Glutamatergic neuron (in vitro differentiated cells): ENCODE data around the gene CERCAM. TPM values are rescaled to one million over a fixed set of nuclear protein-coding genes. Genes with fewer than 3 reads are reported as not detected.
"Not testable (repeated sequence)": the region's sequence is repeated elsewhere in the genome, so short reads cannot be mapped to it uniquely, and the experiment has no call there.

Experiments used
- DNase-seq: peaks from one replicate; pipeline ENCODE4 v3.0.0; 2022
- H3K27ac Mint-ChIP-seq: one replicate; pipeline ENCODE4 v1.8.0; 2020; ENCODE audit warnings: mild to moderate bottlenecking, mixed read lengths, inconsistent platforms; ENCODE audit not compliant: unreplicated experiment
- H3K27me3 Mint-ChIP-seq: one replicate; pipeline ENCODE4 v1.8.0; 2020; ENCODE audit warnings: mild to moderate bottlenecking, moderate library complexity, mixed read lengths, inconsistent platforms; ENCODE audit not compliant: unreplicated experiment
- H3K36me3 Mint-ChIP-seq: one replicate; pipeline ENCODE4 v1.8.0; 2020; ENCODE audit warnings: mild to moderate bottlenecking, mixed read lengths, inconsistent platforms; ENCODE audit not compliant: unreplicated experiment
- H3K4me1 Mint-ChIP-seq: one replicate; pipeline ENCODE4 v1.8.0; 2020; ENCODE audit warnings: mild to moderate bottlenecking, low read depth, mixed read lengths, inconsistent platforms; ENCODE audit not compliant: unreplicated experiment
- H3K4me3 Mint-ChIP-seq: one replicate; pipeline ENCODE4 v1.8.0; 2020; ENCODE audit warnings: mild to moderate bottlenecking, mixed read lengths, inconsistent platforms; ENCODE audit not compliant: unreplicated experiment
- H3K9me3 Mint-ChIP-seq: one replicate; pipeline ENCODE4 v1.8.0; 2020; ENCODE audit warnings: mild to moderate bottlenecking, moderate library complexity, mixed read lengths, inconsistent platforms; ENCODE audit not compliant: unreplicated experiment
- total RNA-seq: library from RNA; stranded (reverse); fragmentation: NEBNext Ultra II Directional; extraction: Animal tissue kit (Norgen Biotek cat#: 25700); gene quantifications from one replicate; pipeline ENCODE4 v1.2.1, GENCODE V29; 2021; ENCODE audit not compliant: unreplicated experiment
- TF ChIP-seq, protein P1 (sequence below): fragments of 200-600 bp; sonication (generic); IDR thresholded peaks from one replicate; pipeline ENCODE4 v1.5.0; 2021; ENCODE audit not compliant: partially characterized antibody, unreplicated experiment

The CERCAM gene
- total RNA-seq, 1 donor from 2014 or later = 56.1 TPM

DNA sequence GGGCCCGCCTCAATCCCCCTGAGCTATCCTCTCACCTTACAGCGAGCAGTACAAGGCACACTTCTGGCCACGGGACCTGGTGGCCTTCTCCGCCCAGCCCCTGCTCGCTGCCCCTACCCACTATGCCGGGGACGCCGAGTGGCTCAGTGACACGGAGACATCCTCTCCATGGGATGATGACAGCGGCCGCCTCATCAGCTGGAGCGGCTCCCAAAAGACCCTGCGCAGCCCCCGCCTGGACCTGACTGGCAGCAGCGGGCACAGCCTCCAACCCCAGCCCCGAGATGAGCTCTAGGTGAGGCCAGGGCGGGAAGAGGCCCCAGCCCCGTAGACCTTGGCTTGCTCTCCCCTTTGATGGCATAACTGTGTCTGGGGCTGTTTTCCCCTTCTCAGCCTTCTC lies 15.0 kb downstream of the CERCAM start:
- Mint-ChIP-seq H3K4me1 (peaks cover 13% of the 10 kb centered on the region), H3K27ac (no peak overlapping the region), H3K4me3 (no peak overlapping the region), H3K36me3 (peaks cover 4% of the 10 kb centered on the region), H3K9me3 (no peaks in the 10 kb centered on the region), H3K27me3 (peaks cover 5% of the 10 kb centered on the region)
- no peak for DNase-seq
- TF ChIP-seq, protein P1, sequence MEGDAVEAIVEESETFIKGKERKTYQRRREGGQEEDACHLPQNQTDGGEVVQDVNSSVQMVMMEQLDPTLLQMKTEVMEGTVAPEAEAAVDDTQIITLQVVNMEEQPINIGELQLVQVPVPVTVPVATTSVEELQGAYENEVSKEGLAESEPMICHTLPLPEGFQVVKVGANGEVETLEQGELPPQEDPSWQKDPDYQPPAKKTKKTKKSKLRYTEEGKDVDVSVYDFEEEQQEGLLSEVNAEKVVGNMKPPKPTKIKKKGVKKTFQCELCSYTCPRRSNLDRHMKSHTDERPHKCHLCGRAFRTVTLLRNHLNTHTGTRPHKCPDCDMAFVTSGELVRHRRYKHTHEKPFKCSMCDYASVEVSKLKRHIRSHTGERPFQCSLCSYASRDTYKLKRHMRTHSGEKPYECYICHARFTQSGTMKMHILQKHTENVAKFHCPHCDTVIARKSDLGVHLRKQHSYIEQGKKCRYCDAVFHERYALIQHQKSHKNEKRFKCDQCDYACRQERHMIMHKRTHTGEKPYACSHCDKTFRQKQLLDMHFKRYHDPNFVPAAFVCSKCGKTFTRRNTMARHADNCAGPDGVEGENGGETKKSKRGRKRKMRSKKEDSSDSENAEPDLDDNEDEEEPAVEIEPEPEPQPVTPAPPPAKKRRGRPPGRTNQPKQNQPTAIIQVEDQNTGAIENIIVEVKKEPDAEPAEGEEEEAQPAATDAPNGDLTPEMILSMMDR = no peak

DNA sequence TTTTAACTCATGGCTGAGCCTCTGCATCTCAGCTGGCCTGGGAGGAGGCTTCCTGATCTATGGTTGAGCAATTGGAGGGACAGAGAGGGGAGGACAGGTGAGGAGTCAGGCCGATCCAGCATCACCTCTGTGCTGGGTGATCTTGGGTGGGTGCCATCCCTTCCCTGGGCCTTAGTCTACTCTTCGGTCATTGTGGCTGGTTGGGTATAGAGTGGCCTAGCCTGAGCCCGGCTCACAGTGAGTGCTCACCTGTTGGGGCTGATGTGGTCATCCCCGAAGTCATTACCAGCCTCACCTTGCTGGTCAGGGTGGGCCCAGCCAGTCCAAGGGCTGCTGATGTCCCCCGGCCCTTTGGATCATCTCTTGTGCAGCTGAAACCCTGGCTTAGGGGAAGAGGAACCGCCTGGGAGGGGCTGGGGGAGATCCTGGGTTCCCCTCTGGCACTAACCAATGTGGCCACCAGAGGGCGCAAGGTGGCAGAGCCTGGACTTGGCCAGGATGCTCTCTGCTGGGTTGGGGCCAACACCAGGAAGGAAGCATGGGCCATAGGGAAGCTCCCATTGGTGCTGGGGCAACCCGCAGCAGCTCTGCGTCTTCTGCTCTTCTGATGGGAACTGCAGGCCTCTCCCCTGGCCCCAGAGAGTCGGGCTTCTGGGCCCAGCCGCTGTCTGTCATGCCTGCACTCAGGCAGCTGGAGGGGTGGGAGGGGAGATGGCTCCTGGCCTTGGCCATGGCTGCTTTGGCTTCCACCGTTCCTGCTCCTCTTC lies 17.9 kb downstream of the CERCAM start:
- H3K27me3 Mint-ChIP-seq = peaks cover 5% of the 10 kb centered on the region
- DNase-seq = peak; percentile 93
- no peaks in the 10 kb centered on the region for H3K36me3 Mint-ChIP-seq
- H3K27ac Mint-ChIP-seq = no peak overlapping the region
- peaks cover 3% of the 10 kb centered on the region for H3K9me3 Mint-ChIP-seq
- no peak overlapping the region for H3K4me3 Mint-ChIP-seq
- TF ChIP-seq, protein P1 = peak; percentile 98
- peaks cover 7% of the 10 kb centered on the region for H3K4me1 Mint-ChIP-seq

DNA sequence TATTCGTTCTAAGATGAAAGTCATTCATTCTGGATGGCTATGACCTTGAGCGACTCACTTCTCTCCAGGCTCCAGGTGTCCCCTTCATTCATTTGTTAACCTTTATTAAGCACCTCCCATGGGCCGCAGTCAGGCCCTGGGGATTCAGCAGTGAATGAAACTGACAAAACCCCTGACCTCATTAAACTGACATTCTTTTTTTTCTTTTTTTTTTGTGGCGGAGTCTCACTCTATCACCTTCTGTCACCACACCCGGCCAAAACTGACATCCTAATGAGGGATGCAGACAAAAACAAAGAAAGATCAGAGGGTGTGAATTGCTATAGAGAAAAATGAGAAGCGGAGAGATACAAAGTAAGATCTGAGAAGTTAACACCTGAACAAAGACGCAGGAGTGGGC lies 18.6 kb downstream of the CERCAM start:
- DNase-seq = no peak
- no peak overlapping the region for H3K27ac Mint-ChIP-seq
- H3K36me3 Mint-ChIP-seq = no peaks in the 10 kb centered on the region
- H3K27me3 Mint-ChIP-seq = peaks cover 5% of the 10 kb centered on the region
- H3K4me1 Mint-ChIP-seq = peaks cover 7% of the 10 kb centered on the region
- H3K9me3 Mint-ChIP-seq = peaks cover 3% of the 10 kb centered on the region
- peak overlapping the region; percentile 11 for H3K4me3 Mint-ChIP-seq
- TF ChIP-seq, protein P1 = no peak

DNA sequence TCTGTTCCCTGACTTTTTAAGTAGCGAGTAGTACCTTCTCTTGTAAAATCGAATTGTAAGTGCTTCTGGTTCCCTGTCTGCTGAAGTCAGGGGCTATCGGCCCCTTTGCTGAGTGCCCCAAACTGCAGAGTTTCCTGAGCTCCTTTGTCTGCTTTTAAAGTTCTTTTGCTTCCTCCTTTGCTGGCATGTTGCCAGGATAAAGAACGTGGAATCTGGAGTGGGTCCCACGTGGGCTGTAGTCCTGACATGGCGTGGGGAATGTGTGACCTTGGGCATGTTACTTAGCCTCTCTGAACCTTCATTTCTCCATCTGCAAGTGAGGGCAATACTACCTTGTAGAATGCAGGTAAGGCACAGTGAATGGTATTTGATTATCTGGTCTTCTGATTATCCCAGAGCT lies 21.5 kb downstream of the CERCAM start:
- Mint-ChIP-seq H3K9me3 (peaks cover 3% of the 10 kb centered on the region), H3K4me1 (peaks cover 7% of the 10 kb centered on the region), H3K4me3 (no peak overlapping the region), H3K36me3 (no peaks in the 10 kb centered on the region), H3K27me3 (peaks cover 7% of the 10 kb centered on the region), H3K27ac (no peak overlapping the region)
- DNase-seq = no peak
- TF ChIP-seq, protein P1 = no peak

DNA sequence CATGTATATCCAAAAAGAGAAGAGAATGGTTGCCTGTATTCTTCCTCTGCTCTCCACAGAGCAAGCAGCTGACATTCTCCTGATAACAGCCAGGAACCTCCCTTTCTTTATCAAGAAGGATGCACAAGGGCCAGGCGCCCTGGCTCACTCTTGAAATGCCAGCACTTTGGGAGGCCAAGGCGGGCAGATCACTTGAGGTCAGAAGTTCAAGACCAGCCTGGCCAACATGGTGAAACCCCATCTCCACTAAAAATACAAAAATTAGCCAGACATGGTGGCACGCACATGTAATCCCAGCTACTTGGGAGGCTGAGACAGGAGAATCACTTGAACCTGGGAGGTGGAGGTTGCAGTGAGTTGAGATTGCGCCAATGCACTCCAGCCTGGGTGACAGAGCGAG lies 25.8 kb downstream of the CERCAM start:
- not testable (repeated sequence) for H3K4me3 Mint-ChIP-seq, H3K27ac Mint-ChIP-seq, DNase-seq, H3K27me3 Mint-ChIP-seq, H3K4me1 Mint-ChIP-seq, H3K9me3 Mint-ChIP-seq, H3K36me3 Mint-ChIP-seq
